Gastrocnemius medialis (tissue), 4 donors: ENCODE data around the gene BCKDK. TPM values are rescaled to one million over a fixed set of nuclear protein-coding genes. Genes with fewer than 3 reads are reported as not detected.
"Not testable (repeated sequence)": the region's sequence is repeated elsewhere in the genome, so short reads cannot be mapped to it uniquely, and the experiment has no call there.

ENCODE experiments used
- ATAC-seq, 2 donors: fragments of 150-250 bp; one replicate each; pipeline ENCODE4 v1.9.1; 2016
- DNase-seq, 2 donors: peaks; one replicate each; pipeline ENCODE4 v3.0.0-alpha.2; 2019
- H3K27ac ChIP-seq, 4 donors: fragments of 200-600 bp; sonication (generic); 1 replicate in 1 of 4; 2 replicates in 3 of 4; pipeline ENCODE4 v1.5.1; 2016 to 2018; ENCODE audit warnings: mild to moderate bottlenecking in 2 of 4, moderate library complexity in 1 of 4
- H3K27me3 ChIP-seq, 3 donors: fragments of 200-600 bp; sonication (generic) in 2 of 3; 1 replicate in 1 of 3; 2 replicates in 2 of 3; pipeline versions ENCODE4 v1.5.1 to v1.6.0; 2016 to 2019; ENCODE audit warnings: mild to moderate bottlenecking in 1 of 3, moderate library complexity in 1 of 3
- H3K36me3 ChIP-seq, 2 donors: fragments of 200-600 bp; sonication (generic) in 1 of 2; one replicate each; pipeline ENCODE4 v1.5.1; 2017 to 2018
- H3K4me1 ChIP-seq, 2 donors: fragments of 200-600 bp; sonication (generic) in 1 of 2; one replicate each; pipeline ENCODE4 v1.5.1; 2016 to 2017; ENCODE audit warnings: mild to moderate bottlenecking in 2 of 2
- H3K4me3 ChIP-seq, 4 donors: fragments of 200-600 bp; sonication (generic) in 3 of 4; 1 replicate in 1 of 4; 2 replicates in 3 of 4; pipeline ENCODE4 v1.5.1; 2016 to 2019; ENCODE audit warnings: mild to moderate bottlenecking in 2 of 4
- H3K9me3 ChIP-seq, 3 donors: fragments of 200-600 bp; sonication (generic) in 2 of 3; 1 replicate in 1 of 3; 2 replicates in 2 of 3; pipeline ENCODE4 v1.5.1; 2016 to 2019
- CTCF ChIP-seq, 5 experiments: fragments of 450-650 bp in 3 of 5; fragments of 200-600 bp in 2 of 5; sonication (generic) in 2 of 5; IDR thresholded peaks in 4 of 5; conservative IDR thresholded peaks in 1 of 5; 1 replicate in 4 of 5; 2 replicates in 1 of 5; pipeline ENCODE4 v1.5.1; 2016 to 2019; ENCODE audit warnings: antibody characterized with exemption in 5 of 5, mild to moderate bottlenecking in 3 of 5, moderate library complexity in 3 of 5
- POLR2A ChIP-seq, 2 donors: fragments of 450-650 bp; IDR thresholded peaks; one replicate each; pipeline ENCODE4 v1.6.1; 2017; ENCODE audit warnings: antibody characterized with exemption in 2 of 2, mild to moderate bottlenecking in 2 of 2, moderate library complexity in 2 of 2
- in situ Hi-C, 4 donors: fragments of 200-750 bp; cut with MboI; loops; one replicate each; pipeline versions ENCODE4 v1.15.0 to v1.8.0; 2017; ENCODE audit warnings: low sequenced_read_pairs in 4 of 4
- intact Hi-C: fragments of 100-400 bp; cut with DNase I; formaldehyde crosslinking; loops from one replicate; pipeline ENCODE4 v1.15.1; 2023; ENCODE audit warnings: low total_unique reads
- total RNA-seq, 4 donors: library from RNA; depleted of rRNA; stranded (reverse); fragments of >200 nt; gene quantifications; one replicate each; pipeline versions ENCODE4 v1.1.0 to v1.2.3, GENCODE V29; 2016

BCKDK gene
- total RNA-seq, 4 donors from 2014 or later, result 24.7 to 68.9 (median 50.9) TPM

- no peaks in the 10 kb centered on the region for H3K27me3 ChIP-seq
- no peaks in the 10 kb centered on the region for H3K9me3 ChIP-seq
- peaks cover 0 to 5% of the 10 kb centered on the region in 2 donors for H3K4me1 ChIP-seq
- no peak overlapping the region for H3K4me3 ChIP-seq
- DNase-seq (peak in 1 of 2 donors; percentile 23), ATAC-seq (no peak)
- peak overlapping the region in 2 of 4 donors; percentile 46 to 60 for H3K27ac ChIP-seq
- no peaks in the 10 kb centered on the region for H3K36me3 ChIP-seq
- in situ Hi-C loops, result no loop called here
- TF ChIP-seq CTCF (IDR thresholded peaks at IDR 0.05 in 4 of 5, conservative IDR thresholded peaks at IDR 0.05 in 1 of 5) (no peak), POLR2A (IDR thresholded peaks at IDR 0.05) (no peak)
- intact Hi-C loops, result no loop called here
These were observed 41.1 kb downstream of the BCKDK start for GRCh38 chr16:31149332-31149731.

- peak; percentile 61 to 76 for ATAC-seq
- H3K36me3 ChIP-seq, result no peaks in the 10 kb centered on the region
- intact Hi-C loops, result no loop called here
- H3K4me3 ChIP-seq, result no peak within 1 kb of the TSS
- no peaks in the 10 kb centered on the region for H3K9me3 ChIP-seq
- H3K4me1 ChIP-seq, result peaks cover 0 to 5% of the 10 kb centered on the region in 2 donors
- peak in 1 of 2 donors; percentile 63 for DNase-seq
- in situ Hi-C loops, result loop anchor here in 2 of 4 donors (10.0 to 25.0 kb wide), 3 partner anchors 55 to 163 kb away; partner anchors contain the start of genes HSD3B7 (in 1 of the 2), STX1B (in 1 of the 2) and VKORC1 (in 1 of the 2)
- H3K27ac ChIP-seq, result peak within 1 kb of the TSS in 3 of 4 donors; percentile 44 to 60 (median 46)
- no peaks in the 10 kb centered on the region for H3K27me3 ChIP-seq
- TF ChIP-seq POLR2A (IDR thresholded peaks at IDR 0.05), result no peak
These were observed 42.0 kb downstream of the BCKDK start, which contains the start of gene PRSS36 for GRCh38 chr16:31149894-31150890. PRSS36 (minus strand) TSS chr16:31150066; CDS start chr16:31150035, 31 bp downstream.

GRCh38 chr16:31150976-31151375, 42.8 kb downstream of the BCKDK start:
- H3K27me3 ChIP-seq, H3K4me3 ChIP-seq, H3K9me3 ChIP-seq, H3K4me1 ChIP-seq, intact Hi-C loops, DNase-seq, ATAC-seq, H3K36me3 ChIP-seq: not testable (repeated sequence)
- in situ Hi-C loops, result loop anchor here in 2 of 4 donors (10.0 to 25.0 kb wide), 3 partner anchors 56 to 164 kb away; partner anchors contain the start of genes HSD3B7 (in 1 of the 2), STX1B (in 1 of the 2) and VKORC1 (in 1 of the 2)
- peak overlapping the region in 2 of 4 donors; percentile 46 to 60 for H3K27ac ChIP-seq

GRCh38 chr16:31157136-31157535, 49.0 kb downstream of the BCKDK start:
- H3K4me1 ChIP-seq, result no peaks in the 10 kb centered on the region
- ATAC-seq (no peak), DNase-seq (no peak)
- no peaks in the 10 kb centered on the region for H3K27me3 ChIP-seq
- no peak overlapping the region for H3K27ac ChIP-seq
- no peaks in the 10 kb centered on the region for H3K36me3 ChIP-seq
- TF ChIP-seq POLR2A (IDR thresholded peaks at IDR 0.05) (no peak), CTCF (IDR thresholded peaks at IDR 0.05 in 4 of 5, conservative IDR thresholded peaks at IDR 0.05 in 1 of 5) (no peak)
- H3K9me3 ChIP-seq, result no peaks in the 10 kb centered on the region
- intact Hi-C loops, result no loop called here
- in situ Hi-C loops, result loop anchor here in 2 of 4 donors (10.0 to 25.0 kb wide), 3 partner anchors 62 to 170 kb away; partner anchors contain the start of genes HSD3B7 (in 1 of the 2), STX1B (in 1 of the 2) and VKORC1 (in 1 of the 2)
- H3K4me3 ChIP-seq, result no peak overlapping the region

Other genes with a start within 250 kb of the BCKDK start
- gene BCL7C, start 214.3 kb upstream of the BCKDK start, total RNA-seq, result 10 to 100 TPM; 16.4 to 24.5 (median 22.3) TPM
- 1 to 10 TPM; 2.3 to 5.6 (median 3.2) TPM for gene CTF1, start 211.8 kb upstream of the BCKDK start, total RNA-seq
- 1 to 10 TPM; 3.4 to 7.9 (median 4.8) TPM for gene FBXL19, start 184.8 kb upstream of the BCKDK start, total RNA-seq
- 10 to 100 TPM; 10.3 to 15.6 (median 12.5) TPM for gene ORAI3, start 159.3 kb upstream of the BCKDK start, total RNA-seq
- 10 to 100 TPM in 2 of 4 donors, 1 to 10 TPM in 2; 3.8 to 15.4 (median 9.8) TPM for gene SETD1A, start 150.6 kb upstream of the BCKDK start, total RNA-seq
- gene HSD3B7, start 123.2 kb upstream of the BCKDK start, total RNA-seq, result 1 to 10 TPM; 1.5 to 6.8 (median 5.4) TPM
- gene STX1B, start 97.7 kb upstream of the BCKDK start, total RNA-seq, result under 1 TPM in 2 of 4 donors, not detected in 2; 0.13 to 0.36 TPM
- gene STX4, start 74.8 kb upstream of the BCKDK start, total RNA-seq, result 10 to 100 TPM; 14.9 to 24.3 (median 21.4) TPM
- 10 to 100 TPM in 2 of 4 donors, 1 to 10 TPM in 2; 6.6 to 16.0 (median 11.0) TPM for gene ZNF668, start 34.1 kb upstream of the BCKDK start, total RNA-seq
- 10 to 100 TPM; 11.7 to 33.2 (median 21.5) TPM for gene ZNF646, start 34.0 kb upstream of the BCKDK start, total RNA-seq
- gene PRSS53, start 19.4 kb upstream of the BCKDK start, total RNA-seq, result under 1 TPM; 0.07 to 0.75 (median 0.21) TPM
- gene VKORC1, start 13.6 kb upstream of the BCKDK start, total RNA-seq, result 10 to 100 TPM; 20.1 to 35.9 (median 32.9) TPM
- 100 to 1,000 TPM in 1 of 4 donors, 10 to 100 TPM in 3; 44.3 to 102 (median 54.3) TPM for gene KAT8, start 9.3 kb downstream of the BCKDK start, total RNA-seq
- 1 to 10 TPM in 1 of 4 donors, under 1 TPM in 1, not detected in 2; 0.24 to 1.2 TPM for gene PRSS8, start 27.3 kb downstream of the BCKDK start, total RNA-seq
- 1 to 10 TPM in 3 of 4 donors, not detected in 1; 1.0 to 8.1 (median 3.7) TPM for gene PRSS36, start 41.7 kb downstream of the BCKDK start, total RNA-seq
- 10 to 100 TPM; 20.6 to 45.9 (median 35.1) TPM for gene FUS, start 71.8 kb downstream of the BCKDK start, total RNA-seq
- 10 to 100 TPM in 1 of 4 donors, 1 to 10 TPM in 3; 1.3 to 16.4 (median 3.7) TPM for gene PYCARD, start 94.4 kb downstream of the BCKDK start, total RNA-seq
- gene TRIM72, start 105.7 kb downstream of the BCKDK start, total RNA-seq, result 100 to 1,000 TPM in 2 of 4 donors, 10 to 100 TPM in 2; 76.7 to 101 (median 97.4) TPM
- not detected for gene PYDC1, start 108.7 kb downstream of the BCKDK start, total RNA-seq
- 1 to 10 TPM in 3 of 4 donors, under 1 TPM in 1; 0.68 to 3.9 (median 3.0) TPM for gene ITGAM, start 151.6 kb downstream of the BCKDK start, total RNA-seq
- gene ITGAX, start 246.8 kb downstream of the BCKDK start, total RNA-seq, result under 1 TPM; 0.22 to 0.91 (median 0.56) TPM